ENCODE results near the gene NCKIPSD. TPM values are rescaled to one million over a fixed set of nuclear protein-coding genes. Genes with fewer than 3 reads are reported as not detected.

NCKIPSD gene
- total RNA-seq, 3 donors from 2014 or later (not counting 1 experiment from before 2014, with no cell fraction given): 12.2 to 14.1 (median 12.8) TPM

- WGBS (ENCODE audit: insufficient coverage): 3% methylated on average over 67 of the region's 67 CpGs
- no peaks in the 10 kb centered on the region for H3K36me3 Mint-ChIP-seq
These were observed 24.1 kb downstream of the NCKIPSD start for GRCh38 chr3:48661501-48662144.

GRCh38 chr3:48660800-48661400 is 24.8 kb downstream of the NCKIPSD start:
- 64% methylated on average over 61 of the region's 61 CpGs for WGBS (ENCODE audit: insufficient coverage)
- ATAC-seq (no peak), DNase-seq (no peak)
- H3K27me3 Mint-ChIP-seq (ENCODE audit: low read depth in 2 of 2): peaks cover 7 to 15% of the 10 kb centered on the region in 2 donors
- H3K27ac Mint-ChIP-seq: no peak overlapping the region
- peaks cover 3% of the 10 kb centered on the region for H3K9me3 ChIP-seq (ENCODE audit: control insufficient read depth, insufficient read depth, low read length)
- H3K4me1 ChIP-seq (ENCODE audit: control insufficient read depth, insufficient read depth, low read length): peaks cover 46% of the 10 kb centered on the region
- H3K4me1 Mint-ChIP-seq: peaks cover 19 to 22% of the 10 kb centered on the region in 2 donors
- H3K4me3 ChIP-seq (ENCODE audit: low read length): no peak overlapping the region
- H3K36me3 ChIP-seq (ENCODE audit: control insufficient read depth, insufficient read depth, low read length): no peaks in the 10 kb centered on the region
- TF ChIP-seq CTCF (IDR thresholded peaks at IDR 0.05): no peak
- H3K27ac ChIP-seq (ENCODE audit: low read length): no peak overlapping the region
- H3K27me3 ChIP-seq (ENCODE audit: control insufficient read depth, insufficient read depth, low read length): peaks cover 16% of the 10 kb centered on the region
- intact Hi-C loops (cut with micrococcal nuclease): no loop called here
- peak overlapping the region; percentile 37 for H3K4me3 Mint-ChIP-seq
- no peaks in the 10 kb centered on the region for H3K9me3 Mint-ChIP-seq
- H3K36me3 Mint-ChIP-seq: no peaks in the 10 kb centered on the region

More at GRCh38 chr3:48661501-48662144, 24.1 kb downstream of the NCKIPSD start:
- Histone ChIP-seq H3K27ac (ENCODE audit: low read length) (no peak overlapping the region), H3K4me1 (ENCODE audit: control insufficient read depth, insufficient read depth, low read length) (peaks cover 42% of the 10 kb centered on the region), H3K9me3 (ENCODE audit: control insufficient read depth, insufficient read depth, low read length) (peaks cover 3% of the 10 kb centered on the region), H3K4me3 (ENCODE audit: low read length) (no peak overlapping the region), H3K36me3 (ENCODE audit: control insufficient read depth, insufficient read depth, low read length) (no peaks in the 10 kb centered on the region), H3K27me3 (ENCODE audit: control insufficient read depth, insufficient read depth, low read length) (peaks cover 16% of the 10 kb centered on the region)
- no peak for TF ChIP-seq CTCF (IDR thresholded peaks at IDR 0.05)
- peak overlapping the region; percentile 64 for H3K4me3 Mint-ChIP-seq
- ATAC-seq: peak; percentile 55 to 72 (median 63)
- H3K9me3 Mint-ChIP-seq: no peaks in the 10 kb centered on the region
- peak; percentile 81 to 88 for DNase-seq
- peaks cover 7 to 15% of the 10 kb centered on the region in 2 donors for H3K27me3 Mint-ChIP-seq (ENCODE audit: low read depth in 2 of 2)
- H3K4me1 Mint-ChIP-seq: peaks cover 17 to 20% of the 10 kb centered on the region in 2 donors
- intact Hi-C loops (cut with micrococcal nuclease): no loop called here
- H3K27ac Mint-ChIP-seq: peak overlapping the region in 1 of 2 donors; percentile 26

- Histone ChIP-seq H3K27ac (ENCODE audit: low read length) (peak overlapping the region; percentile 29), H3K9me3 (ENCODE audit: control insufficient read depth, insufficient read depth, low read length) (peaks cover 3% of the 10 kb centered on the region), H3K4me3 (ENCODE audit: low read length) (peak overlapping the region; percentile 49), H3K36me3 (ENCODE audit: control insufficient read depth, insufficient read depth, low read length) (no peaks in the 10 kb centered on the region), H3K4me1 (ENCODE audit: control insufficient read depth, insufficient read depth, low read length) (peaks cover 33% of the 10 kb centered on the region), H3K27me3 (ENCODE audit: control insufficient read depth, insufficient read depth, low read length) (peaks cover 4% of the 10 kb centered on the region)
- intact Hi-C loops (cut with micrococcal nuclease): no loop called here
- Mint-ChIP-seq H3K27me3 (ENCODE audit: low read depth in 2 of 2) (peaks cover 7 to 8% of the 10 kb centered on the region in 2 donors), H3K27ac (peak overlapping the region in 1 of 2 donors; percentile 73), H3K36me3 (no peaks in the 10 kb centered on the region), H3K4me1 (peaks cover 5 to 8% of the 10 kb centered on the region in 2 donors), H3K4me3 (peak overlapping the region; percentile 77), H3K9me3 (no peaks in the 10 kb centered on the region)
- ATAC-seq (no peak), DNase-seq (peak in 1 of 2 donors; percentile 64)
- TF ChIP-seq CTCF (IDR thresholded peaks at IDR 0.05): no peak
- 62% methylated on average over 45 of the region's 45 CpGs for WGBS (ENCODE audit: insufficient coverage)
These were observed 28.9 kb downstream of the NCKIPSD start for GRCh38 chr3:48656841-48657281.
